WTC11 (cell line): Measurements from ENCODE around the gene ADAM12. TPM values are rescaled to one million over a fixed set of nuclear protein-coding genes. Genes with fewer than 3 reads are reported as not detected.

ENCODE experiments used
- ATAC-seq: fragments of 200-7000 bp; cut with Tn5 transposase; 2 replicates; pipeline ENCODE4 v1.10.0; 2021; ENCODE audit warnings: mild to moderate bottlenecking, moderate library complexity
- CTCF ChIA-PET: fragments of 300-600 bp; sonication (Branson Sonifier 250); formaldehyde crosslinking; loops from one replicate; lab custom pipeline; 2021; ENCODE audit warnings: antibody characterized with exemption; lab: Charles Lee
- POLR2A ChIA-PET: fragments of 350-600 bp; sonication (Branson Sonifier 250); formaldehyde crosslinking; loops from one replicate; lab custom pipeline; 2021; ENCODE audit warnings: antibody characterized with exemption; lab: Charles Lee
- DNase-seq: peaks from one replicate; pipeline ENCODE4 v3.0.0; 2021; ENCODE audit warnings: low spot score
- H3K27ac Mint-ChIP-seq: 2 replicates; pipeline ENCODE4 v1.8.0; 2021; ENCODE audit warnings: mixed read lengths
- H3K27me3 Mint-ChIP-seq: 2 replicates; pipeline ENCODE4 v1.8.0; 2021; ENCODE audit warnings: low read depth, mild to moderate bottlenecking, moderate library complexity, mixed read lengths
- H3K36me3 Mint-ChIP-seq: 2 replicates; pipeline ENCODE4 v1.8.0; 2021; ENCODE audit warnings: mixed read lengths
- H3K4me1 Mint-ChIP-seq: 2 replicates; pipeline ENCODE4 v1.8.0; 2022; ENCODE audit warnings: mixed read lengths
- H3K4me3 Mint-ChIP-seq: 2 replicates; pipeline ENCODE4 v1.8.0; 2021; ENCODE audit warnings: mild to moderate bottlenecking, moderate library complexity, mixed read lengths
- H3K9me3 Mint-ChIP-seq: 2 replicates; pipeline ENCODE4 v1.8.0; 2021; ENCODE audit warnings: mixed read lengths
- AFF4 ChIP-seq: sonication (generic); formaldehyde crosslinking; IDR thresholded peaks from 2 replicates; pipeline ENCODE4 v1.8.1; 2023; ENCODE audit warnings: mild to moderate bottlenecking, missing genetic modification reagents, borderline replicate concordance
- ATF2 ChIP-seq: sonication (generic); formaldehyde crosslinking; IDR thresholded peaks from 2 replicates; pipeline ENCODE4 v1.8.1; 2022; ENCODE audit warnings: low read depth, missing genetic modification reagents, borderline replicate concordance
- CREM ChIP-seq: sonication (generic); formaldehyde crosslinking; IDR thresholded peaks from 2 replicates; pipeline ENCODE4 v1.8.1; 2022; ENCODE audit warnings: mild to moderate bottlenecking, missing genetic modification reagents, moderate library complexity
- ESRRA ChIP-seq: sonication (generic); formaldehyde crosslinking; IDR thresholded peaks from 2 replicates; pipeline ENCODE4 v1.8.1; 2022; ENCODE audit warnings: mild to moderate bottlenecking, missing genetic modification reagents, borderline replicate concordance
- GRHL2 ChIP-seq: fragments of 250-450 bp; sonication (Bioruptor Pico); IDR thresholded peaks from 2 replicates; pipeline ENCODE4 v1.8.0; 2022; ENCODE audit warnings: mild to moderate bottlenecking, moderate library complexity; ENCODE audit not compliant: insufficient replicate concordance, severe bottlenecking
- HMGXB4 ChIP-seq: sonication (generic); formaldehyde crosslinking; IDR thresholded peaks from 2 replicates; pipeline ENCODE4 v1.8.1; 2023; ENCODE audit warnings: mild to moderate bottlenecking, moderate library complexity, missing genetic modification reagents
- JAZF1 ChIP-seq: fragments of 250-450 bp; sonication (Bioruptor Pico); IDR thresholded peaks from 2 replicates; pipeline ENCODE4 v1.9.0; 2021; ENCODE audit warnings: moderate library complexity, mild to moderate bottlenecking, inconsistent platforms
- NFE2L1 ChIP-seq: sonication (generic); formaldehyde crosslinking; IDR thresholded peaks from 2 replicates; pipeline ENCODE4 v1.8.1; 2023; ENCODE audit warnings: missing genetic modification reagents
- NR1H2 ChIP-seq: sonication (generic); formaldehyde crosslinking; IDR thresholded peaks from 2 replicates; pipeline ENCODE4 v1.9.0; 2021; ENCODE audit warnings: mild to moderate bottlenecking, moderate library complexity, missing genetic modification reagents
- PRDM15 ChIP-seq: sonication (generic); formaldehyde crosslinking; IDR thresholded peaks from 2 replicates; pipeline ENCODE4 v1.8.0; 2022; ENCODE audit warnings: missing genetic modification reagents
- PRRX2 ChIP-seq: fragments of 250-450 bp; sonication (Bioruptor Pico); IDR thresholded peaks from 2 replicates; pipeline ENCODE4 v1.8.0; 2021; ENCODE audit warnings: mild to moderate bottlenecking
- TEAD4 ChIP-seq: sonication (generic); formaldehyde crosslinking; IDR thresholded peaks from 2 replicates; pipeline ENCODE4 v1.8.0; 2022; ENCODE audit warnings: mild to moderate bottlenecking, missing genetic modification reagents
- ZNF263 ChIP-seq: sonication (generic); formaldehyde crosslinking; IDR thresholded peaks from 2 replicates; pipeline ENCODE4 v1.8.1; 2022; ENCODE audit warnings: low read depth, mild to moderate bottlenecking, moderate library complexity, missing genetic modification reagents
- ZNF317 ChIP-seq: sonication (generic); formaldehyde crosslinking; IDR thresholded peaks from 2 replicates; pipeline ENCODE4 v1.8.1; 2023; ENCODE audit warnings: low read depth, mild to moderate bottlenecking, moderate library complexity, missing genetic modification reagents, borderline replicate concordance
- ZNF416 ChIP-seq: fragments of 250-450 bp; sonication (Bioruptor Pico); IDR thresholded peaks from 2 replicates; pipeline ENCODE4 v1.9.0; 2021; ENCODE audit warnings: mild to moderate bottlenecking, inconsistent platforms
- ZNF512 ChIP-seq: sonication (generic); formaldehyde crosslinking; IDR thresholded peaks from 2 replicates; pipeline ENCODE4 v1.8.1; 2022; ENCODE audit warnings: missing genetic modification reagents, borderline replicate concordance
- total RNA-seq: library from RNA; stranded (reverse); gene quantifications from 3 replicates; pipeline ENCODE4 v1.2.3, GENCODE V29; 2021

ADAM12 gene
- total RNA-seq, 1 experiment from 2014 or later = 0.22 TPM

- TF ChIP-seq ZNF317 (CRISPR knock-in tag) (no peak), TEAD4 (no peak)
- Mint-ChIP-seq H3K36me3 (0 out of 2 replicates have a peak, but pooled peaks cover under 1% of the 10 kb centered on the region), H3K27me3 (no peaks in the 10 kb centered on the region), H3K9me3 (peaks cover 1% of the 10 kb centered on the region), H3K27ac (no peak overlapping the region), H3K4me1 (peaks cover 19% of the 10 kb centered on the region), H3K4me3 (no peak overlapping the region)
- DNase-seq (no peak), ATAC-seq (no peak)
- ChIA-PET CTCF (no interaction called here), POLR2A (no interaction called here)
Measured at GRCh38 chr10:126259760-126260479, 128.4 kb downstream of the ADAM12 start.

GRCh38 chr10:126256864-126257263 is 131.4 kb downstream of the ADAM12 start:
- H3K9me3 Mint-ChIP-seq = peaks cover 8% of the 10 kb centered on the region
- TF ChIP-seq PRRX2 (CRISPR knock-in tag) = no peak
- no peak for TF ChIP-seq GRHL2
- TF ChIP-seq ATF2 (CRISPR knock-in tag) = no peak
- TF ChIP-seq NFE2L1 (CRISPR knock-in tag) = no peak
- no peak for TF ChIP-seq AFF4 (CRISPR knock-in tag)
- TF ChIP-seq ZNF416 (CRISPR knock-in tag) = no peak
- no peak for TF ChIP-seq ZNF263 (CRISPR knock-in tag)
- TF ChIP-seq HMGXB4 = no peak
- TF ChIP-seq, all 79 proteins: peak for 0
- ChIA-PET CTCF (interaction anchor here (0.6 kb wide), 2 partner anchors 131 to 204 kb away, joined by 3 to 7 read pairs; no protein-coding TSS in a partner anchor), POLR2A (no interaction called here)
- Mint-ChIP-seq H3K4me1 (peaks cover 5% of the 10 kb centered on the region), H3K27ac (no peak overlapping the region), H3K36me3 (no peaks in the 10 kb centered on the region), H3K27me3 (no peaks in the 10 kb centered on the region), H3K4me3 (no peak overlapping the region)
- DNase-seq = peak; percentile 47
- ATAC-seq = peak; percentile 71

GRCh38 chr10:126255313-126255712 is 133.0 kb downstream of the ADAM12 start:
- H3K36me3 Mint-ChIP-seq = peaks cover 7% of the 10 kb centered on the region; the same call in 1 of the 2 replicates
- H3K4me1 Mint-ChIP-seq = no peaks in the 10 kb centered on the region
- CTCF ChIA-PET = interaction anchor here (0.9 kb wide), 1 partner anchor 273 kb away, joined by 3 read pairs; no protein-coding TSS in a partner anchor
- H3K4me3 Mint-ChIP-seq = no peak overlapping the region
- DNase-seq (no peak), ATAC-seq (no peak)
- no peak overlapping the region for H3K27ac Mint-ChIP-seq
- peaks cover 18% of the 10 kb centered on the region for H3K9me3 Mint-ChIP-seq
- no peaks in the 10 kb centered on the region for H3K27me3 Mint-ChIP-seq
- POLR2A ChIA-PET = no interaction called here
- TF ChIP-seq ZNF512 (CRISPR knock-in tag) (no peak), JAZF1 (CRISPR knock-in tag) (no peak), ESRRA (CRISPR knock-in tag) (no peak), CREM (CRISPR knock-in tag) (no peak), PRDM15 (CRISPR knock-in tag) (no peak), NR1H2 (CRISPR knock-in tag) (no peak)
